HCT116 (cell line): Measurements from ENCODE around the gene OR52H1. TPM values are rescaled to one million over a fixed set of nuclear protein-coding genes. Genes with fewer than 3 reads are reported as not detected.

Source experiments
- ATAC-seq: fragments of 200-7000 bp; cut with Tn5 transposase; 2 replicates; pipeline ENCODE4 v1.9.1; 2020; ENCODE audit warnings: mild to moderate bottlenecking, moderate library complexity
- BruUV-seq: library from RNA; stranded (reverse); fragments of 400-500 nt; replicated peaks from 2 replicates; lab custom pipeline; 2021; lab: Mats Ljungman, UMichigan
- CTCF ChIA-PET: fragments of 300-600 bp; sonication (Branson Sonifier 250); formaldehyde crosslinking; loops from one replicate; lab custom pipeline; 2021; ENCODE audit warnings: antibody characterized with exemption; lab: Charles Lee
- POLR2A ChIA-PET: fragments of 300-600, 350-600 bp; sonication (Branson Sonifier 250); formaldehyde crosslinking; loops from one replicate; lab custom pipeline; 2021; ENCODE audit warnings: antibody characterized with exemption; lab: Charles Lee
- RAD21 ChIA-PET, 2 experiments: fragments of 300-600 bp; sonication (Branson Sonifier 250); formaldehyde crosslinking; loops; one replicate each; lab custom pipeline; 2023; ENCODE audit warnings: low total read pairs in 2 of 2; ENCODE audit not compliant: uncharacterized antibody in 2 of 2, unreplicated experiment in 2 of 2, low non-redundant PET in 1 of 2; lab: Charles Lee
- DNase-seq: peaks from one replicate; pipeline ENCODE4 v3.0.0-alpha.2; 2010; ENCODE audit warnings: low read depth, low spot score
- H2AFZ ChIP-seq: fragments of 200-600 bp; shearing (Covaris generic), sonication (generic); 2 replicates; pipeline ENCODE4 v1.6.1; 2017; ENCODE audit warnings: low read depth, mixed run types, mixed read lengths, antibody characterized with exemption, low read length; ENCODE audit not compliant: poor library complexity, severe bottlenecking
- H3K27ac ChIP-seq: 2 replicates; pipeline ENCODE4 v1.5.1; 2012; ENCODE audit warnings: low read depth, low read length
- H3K27me3 ChIP-seq: fragments of 200-600 bp; sonication (generic); 2 replicates; pipeline ENCODE4 v1.6.1; 2016; ENCODE audit warnings: mixed run types, low read length, mixed read lengths; ENCODE audit not compliant: insufficient read depth
- H3K36me3 ChIP-seq, 2 experiments: fragments of 200-500 bp in 1 of 2; fragments of 200-600 bp in 1 of 2; sonication (Bioruptor generic) in 1 of 2; sonication (generic) in 1 of 2; 2 replicates each; pipeline versions ENCODE4 v1.5.1 to v1.6.1; 2014 to 2016; ENCODE audit warnings: low read length in 2 of 2, inconsistent platforms in 1 of 2, mixed read lengths in 1 of 2, mixed run types in 1 of 2; ENCODE audit not compliant: insufficient read depth in 2 of 2, control insufficient read depth in 1 of 2
- H3K4me1 ChIP-seq, 2 experiments: fragments of 200-600 bp in 1 of 2; sonication (generic) in 1 of 2; 2 replicates each; pipeline versions ENCODE4 v1.5.1 to v1.6.1; 2012 to 2017; ENCODE audit warnings: low read length in 2 of 2, inconsistent platforms in 1 of 2, mild to moderate bottlenecking in 1 of 2, mixed read lengths in 1 of 2, mixed run types in 1 of 2, moderate library complexity in 1 of 2; ENCODE audit not compliant: insufficient read depth in 2 of 2, control insufficient read depth in 1 of 2
- H3K4me2 ChIP-seq: fragments of 200-600 bp; sonication (generic); 2 replicates; pipeline ENCODE4 v1.6.1; 2017; ENCODE audit warnings: mixed run types, low read length, mixed read lengths
- H3K4me3 ChIP-seq, 2 experiments: fragments of 200-600 bp in 1 of 2; sonication (generic) in 1 of 2; replicated peaks in 1 of 2; 2 replicates each; pipeline ENCODE4 v1.5.1; 2011 to 2016; ENCODE audit warnings: low read length in 2 of 2, control low read depth in 1 of 2, low read depth in 1 of 2, mild to moderate bottlenecking in 1 of 2, mixed read lengths in 1 of 2, mixed run types in 1 of 2
- H3K79me2 ChIP-seq: fragments of 200-600 bp; sonication (generic); 2 replicates; pipeline ENCODE4 v1.6.1; 2017; ENCODE audit warnings: mild to moderate bottlenecking, mixed run types, low read length, moderate library complexity, mixed read lengths; ENCODE audit not compliant: insufficient read depth
- H3K9ac ChIP-seq: fragments of 200-600 bp; sonication (generic); 2 replicates; pipeline ENCODE4 v1.6.1; 2016; ENCODE audit warnings: low read length, mixed read lengths
- H3K9me2 ChIP-seq: fragments of 200-600 bp; sonication (generic), shearing (Covaris generic); 2 replicates; pipeline ENCODE4 v1.6.1; 2017; ENCODE audit warnings: mixed run types, mild to moderate bottlenecking, moderate library complexity; ENCODE audit not compliant: insufficient read depth
- H3K9me3 ChIP-seq, 2 experiments: fragments of 200-500 bp in 1 of 2; fragments of 200-600 bp in 1 of 2; sonication (Bioruptor generic) in 1 of 2; sonication (generic) in 1 of 2; 2 replicates each; pipeline ENCODE4 v1.6.1; 2014 to 2017; ENCODE audit warnings: low read length in 2 of 2, mixed read lengths in 2 of 2, inconsistent platforms in 1 of 2, low read depth in 1 of 2, mild to moderate bottlenecking in 1 of 2, mixed run types in 1 of 2, moderate library complexity in 1 of 2; ENCODE audit not compliant: control insufficient read depth in 1 of 2, insufficient read depth in 1 of 2
- H4K20me1 ChIP-seq: fragments of 200-600 bp; sonication (generic), shearing (Covaris generic); 2 replicates; pipeline ENCODE4 v1.6.1; 2017; ENCODE audit warnings: mixed run types, mild to moderate bottlenecking, moderate library complexity; ENCODE audit not compliant: insufficient read depth
- CBX3 ChIP-seq: IDR thresholded peaks from 2 replicates; pipeline ENCODE4 v1.6.1; 2012; ENCODE audit warnings: low read depth
- POLR2AphosphoS5 ChIP-seq: IDR thresholded peaks from 2 replicates; pipeline ENCODE4 v1.6.1; 2011; ENCODE audit warnings: mild to moderate bottlenecking, low read depth, low read length, moderate library complexity
- YY1 ChIP-seq: IDR thresholded peaks from 2 replicates; pipeline ENCODE4 v1.6.1; 2011; ENCODE audit warnings: low read length, low read depth, moderate library complexity, mild to moderate bottlenecking; ENCODE audit not compliant: insufficient replicate concordance; ENCODE audit errors: extremely low read depth
- ZFX ChIP-seq: fragments of 450-650 bp; IDR thresholded peaks from 2 replicates; pipeline ENCODE4 v1.6.1; 2017
- intact Hi-C: fragments of 100-400 bp; cut with micrococcal nuclease; formaldehyde crosslinking; loops from 2 replicates; pipeline ENCODE4 v1.10.0; 2022
- total RNA-seq: library from RNA; stranded (reverse); gene quantifications from one replicate; pipeline ENCODE4 v1.2.1, GENCODE V29; 2021; ENCODE audit not compliant: unreplicated experiment
- TF ChIP-seq, protein P1 (sequence below): IDR thresholded peaks from 2 replicates; pipeline ENCODE4 v1.6.1; 2012
- TF ChIP-seq, protein P2 (sequence below), 3 experiments: fragments of 200-600 bp in 1 of 3; sonication (generic) in 1 of 3; IDR thresholded peaks in 2 of 3; conservative IDR thresholded peaks in 1 of 3; 2 replicates each; pipeline ENCODE4 v1.5.1; 2012 to 2017; ENCODE audit warnings: low read depth in 2 of 3, low read length in 2 of 3, antibody characterized with exemption in 1 of 3, borderline replicate concordance in 1 of 3, control low read depth in 1 of 3, mild to moderate bottlenecking in 1 of 3, mixed read lengths in 1 of 3, mixed run types in 1 of 3, moderate library complexity in 1 of 3; ENCODE audit not compliant: insufficient read depth in 1 of 3

Gene OR52H1
- total RNA-seq, 1 experiment from 2014 or later = not detected

DNA sequence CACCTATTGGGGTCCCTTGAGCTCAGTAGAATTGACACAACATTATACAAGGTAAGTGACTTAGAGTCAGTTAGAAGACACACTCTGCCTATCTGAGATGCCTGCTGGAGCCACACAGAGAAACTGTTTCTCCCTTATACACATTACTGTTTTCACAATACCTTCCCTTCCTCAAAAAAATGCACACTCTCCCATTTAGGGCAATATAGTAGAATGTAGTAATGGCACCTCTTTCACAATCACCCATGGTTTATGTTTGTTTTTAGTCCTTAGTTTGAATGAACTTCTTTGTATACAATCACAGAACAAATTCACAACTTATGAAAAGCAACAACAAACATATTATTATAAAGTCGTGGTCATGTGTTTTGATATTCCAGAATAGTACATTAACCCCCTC is 14.3 kb downstream of the OR52H1 start:
- intact Hi-C loops = no loop called here
- ChIA-PET CTCF (no interaction called here), POLR2A (no interaction called here), RAD21 (no interaction called here)
- H3K36me3 ChIP-seq = no peaks in the 10 kb centered on the region
- no peaks in the 10 kb centered on the region; the same call in 1 of the 2 replicates for H4K20me1 ChIP-seq
- H3K4me2 ChIP-seq = no peak overlapping the region
- no peak for ATAC-seq
- DNase-seq = no peak
- H3K9ac ChIP-seq = no peak overlapping the region
- H2AFZ ChIP-seq = no peak overlapping the region
- no TSS peak for BruUV-seq
- H3K79me2 ChIP-seq = no peaks in the 10 kb centered on the region
- no peaks in the 10 kb centered on the region for H3K9me3 ChIP-seq
- H3K9me2 ChIP-seq = no peaks in the 10 kb centered on the region
- no peaks in the 10 kb centered on the region for H3K4me1 ChIP-seq
- TF ChIP-seq, protein P1, sequence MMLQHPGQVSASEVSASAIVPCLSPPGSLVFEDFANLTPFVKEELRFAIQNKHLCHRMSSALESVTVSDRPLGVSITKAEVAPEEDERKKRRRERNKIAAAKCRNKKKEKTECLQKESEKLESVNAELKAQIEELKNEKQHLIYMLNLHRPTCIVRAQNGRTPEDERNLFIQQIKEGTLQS = no peak
- no peak for TF ChIP-seq ZFX
- no peak for TF ChIP-seq YY1
- no peak for TF ChIP-seq POLR2AphosphoS5
- TF ChIP-seq, protein P2, sequence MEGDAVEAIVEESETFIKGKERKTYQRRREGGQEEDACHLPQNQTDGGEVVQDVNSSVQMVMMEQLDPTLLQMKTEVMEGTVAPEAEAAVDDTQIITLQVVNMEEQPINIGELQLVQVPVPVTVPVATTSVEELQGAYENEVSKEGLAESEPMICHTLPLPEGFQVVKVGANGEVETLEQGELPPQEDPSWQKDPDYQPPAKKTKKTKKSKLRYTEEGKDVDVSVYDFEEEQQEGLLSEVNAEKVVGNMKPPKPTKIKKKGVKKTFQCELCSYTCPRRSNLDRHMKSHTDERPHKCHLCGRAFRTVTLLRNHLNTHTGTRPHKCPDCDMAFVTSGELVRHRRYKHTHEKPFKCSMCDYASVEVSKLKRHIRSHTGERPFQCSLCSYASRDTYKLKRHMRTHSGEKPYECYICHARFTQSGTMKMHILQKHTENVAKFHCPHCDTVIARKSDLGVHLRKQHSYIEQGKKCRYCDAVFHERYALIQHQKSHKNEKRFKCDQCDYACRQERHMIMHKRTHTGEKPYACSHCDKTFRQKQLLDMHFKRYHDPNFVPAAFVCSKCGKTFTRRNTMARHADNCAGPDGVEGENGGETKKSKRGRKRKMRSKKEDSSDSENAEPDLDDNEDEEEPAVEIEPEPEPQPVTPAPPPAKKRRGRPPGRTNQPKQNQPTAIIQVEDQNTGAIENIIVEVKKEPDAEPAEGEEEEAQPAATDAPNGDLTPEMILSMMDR (IDR thresholded peaks at IDR 0.05 in 2 of 3, conservative IDR thresholded peaks at IDR 0.05 in 1 of 3; ENCODE audit: borderline replicate concordance in 1 of 3, insufficient read depth in 1 of 3, low read depth in 2 of 3, low read length in 2 of 3) = no peak
- TF ChIP-seq CBX3 = no peak
- no peak overlapping the region for H3K4me3 ChIP-seq
- peaks cover 43% of the 10 kb centered on the region; the same call in 1 of the 2 replicates for H3K27me3 ChIP-seq
- H3K27ac ChIP-seq = no peak overlapping the region
